KMS-11 (cell line): ENCODE data around the gene KCNG3.

Source experiments
- H2AFZ ChIP-seq: fragments of 200-600 bp; sonication (generic); 2 replicates; pipeline ENCODE4 v1.6.1; 2016; ENCODE audit warnings: antibody characterized with exemption, mixed run types, low read depth
- H3K27ac ChIP-seq: fragments of 200-600 bp; sonication (generic); 2 replicates; pipeline ENCODE4 v1.6.1; 2016; ENCODE audit warnings: mild to moderate bottlenecking, mixed run types
- H3K27me3 ChIP-seq: fragments of 200-600 bp; sonication (generic); 2 replicates; pipeline ENCODE4 v1.6.1; 2017; ENCODE audit warnings: mild to moderate bottlenecking, low read depth, mixed run types, moderate library complexity; ENCODE audit not compliant: insufficient read depth
- H3K36me3 ChIP-seq: fragments of 200-600 bp; sonication (generic); 2 replicates; pipeline ENCODE4 v1.6.1; 2017; ENCODE audit warnings: mild to moderate bottlenecking, mixed run types; ENCODE audit not compliant: insufficient read depth
- H3K4me1 ChIP-seq: fragments of 200-600 bp; sonication (generic); 2 replicates; pipeline ENCODE4 v1.6.1; 2016; ENCODE audit warnings: mild to moderate bottlenecking, low read depth, mixed run types; ENCODE audit not compliant: poor library complexity, severe bottlenecking
- H3K4me2 ChIP-seq: fragments of 200-600 bp; sonication (generic); 2 replicates; pipeline ENCODE4 v1.7.0; 2016; ENCODE audit warnings: mild to moderate bottlenecking, mixed run types
- H3K4me3 ChIP-seq: fragments of 200-600 bp; sonication (generic); IDR thresholded peaks from 2 replicates; pipeline ENCODE4 v1.6.1; 2017; ENCODE audit warnings: low read depth, low read length, mixed read lengths; ENCODE audit not compliant: insufficient read depth
- H3K79me2 ChIP-seq: fragments of 200-600 bp; sonication (generic); 2 replicates; pipeline ENCODE4 v1.6.1; 2016; ENCODE audit warnings: low read depth, mixed run types; ENCODE audit not compliant: insufficient read depth
- H3K9ac ChIP-seq: fragments of 200-600 bp; sonication (generic); 2 replicates; pipeline ENCODE4 v1.6.1; 2016; ENCODE audit warnings: mild to moderate bottlenecking, mixed run types
- H4K20me1 ChIP-seq: fragments of 200-600 bp; sonication (generic); 2 replicates; pipeline ENCODE4 v1.6.1; 2016; ENCODE audit warnings: mild to moderate bottlenecking, mixed run types; ENCODE audit not compliant: insufficient read depth
- CTCF ChIP-seq: fragments of 200-600 bp; sonication (generic); conservative IDR thresholded peaks from 2 replicates; pipeline ENCODE4 v1.6.1; 2017; ENCODE audit warnings: low read depth, mild to moderate bottlenecking, antibody characterized with exemption, low read length, moderate library complexity, mixed read lengths

Gene KCNG3

GRCh38 chr2:42523341-42523740 lies 29.6 kb upstream of the KCNG3 start:
- Histone ChIP-seq H3K27ac (no peak overlapping the region), H3K4me1 (no peaks in the 10 kb centered on the region), H3K9ac (no peak overlapping the region), H3K4me2 (no peak overlapping the region), H4K20me1 (no peaks in the 10 kb centered on the region), H2AFZ (no peak overlapping the region), H3K36me3 (no peaks in the 10 kb centered on the region), H3K27me3 (no peaks in the 10 kb centered on the region), H3K79me2 (no peaks in the 10 kb centered on the region), H3K4me3 (no peak overlapping the region)
- no peak for TF ChIP-seq CTCF

DNA sequence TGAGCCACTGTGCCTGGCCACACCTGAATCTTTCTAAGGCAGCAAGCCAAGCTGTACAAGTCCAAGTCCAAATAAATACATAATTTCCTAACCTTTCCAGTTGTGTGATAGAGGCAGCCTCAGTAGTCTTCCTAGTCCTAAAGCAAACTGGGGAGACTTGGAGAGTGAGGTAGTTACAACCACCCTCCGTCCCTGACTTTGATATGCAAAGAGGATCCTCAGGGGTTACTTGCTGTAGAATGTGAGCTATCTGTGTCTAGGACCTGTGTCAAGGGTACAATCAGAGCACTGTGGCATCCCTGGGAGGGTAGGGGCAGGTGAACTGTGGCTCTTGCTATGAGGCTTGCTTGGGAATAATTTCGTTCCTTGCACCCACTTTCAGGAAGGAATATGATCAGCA lies 28.3 kb upstream of the KCNG3 start:
- Histone ChIP-seq H3K27me3 (no peaks in the 10 kb centered on the region), H3K79me2 (no peaks in the 10 kb centered on the region), H3K27ac (no peak overlapping the region), H4K20me1 (no peaks in the 10 kb centered on the region), H2AFZ (no peak overlapping the region), H3K9ac (no peak overlapping the region), H3K4me1 (no peaks in the 10 kb centered on the region), H3K36me3 (no peaks in the 10 kb centered on the region), H3K4me3 (no peak overlapping the region), H3K4me2 (no peak overlapping the region)
- no peak for TF ChIP-seq CTCF

DNA sequence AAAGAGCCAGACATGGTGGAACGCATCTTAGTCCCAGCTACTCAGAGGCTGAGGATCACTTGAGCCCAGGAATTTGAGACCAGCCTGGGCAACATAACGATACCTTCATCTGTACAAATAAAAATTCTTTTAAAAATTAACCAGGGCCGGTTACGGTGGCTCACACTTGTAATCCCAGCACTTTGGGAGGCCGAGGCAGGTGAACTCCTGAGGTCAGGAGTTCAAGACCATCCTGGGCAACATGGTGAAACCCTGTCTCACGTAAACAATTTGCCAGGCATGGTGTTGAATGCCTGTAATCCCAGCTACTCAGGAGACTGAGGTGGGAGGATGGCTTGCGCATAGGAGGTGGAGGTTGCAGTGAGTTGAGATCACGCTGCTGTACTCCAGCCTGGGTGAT lies 25.8 kb upstream of the KCNG3 start:
- Histone ChIP-seq H4K20me1 (no peaks in the 10 kb centered on the region), H2AFZ (no peak overlapping the region), H3K27me3 (no peaks in the 10 kb centered on the region), H3K27ac (no peak overlapping the region), H3K4me3 (no peak overlapping the region), H3K9ac (no peak overlapping the region), H3K36me3 (no peaks in the 10 kb centered on the region), H3K4me1 (no peaks in the 10 kb centered on the region), H3K4me2 (no peak overlapping the region), H3K79me2 (no peaks in the 10 kb centered on the region)
- TF ChIP-seq CTCF, result no peak

GRCh38 chr2:42516418-42516901 lies 22.7 kb upstream of the KCNG3 start:
- TF ChIP-seq CTCF, result no peak

More at GRCh38 chr2:42516418-42516901, 22.7 kb upstream of the KCNG3 start:
- Histone ChIP-seq H3K36me3 (no peaks in the 10 kb centered on the region), H3K79me2 (no peaks in the 10 kb centered on the region), H3K4me1 (peaks cover 5% of the 10 kb centered on the region), H3K4me3 (no peak overlapping the region), H3K4me2 (no peak overlapping the region), H2AFZ (no peak overlapping the region), H3K9ac (no peak overlapping the region), H3K27ac (no peak overlapping the region), H4K20me1 (no peaks in the 10 kb centered on the region), H3K27me3 (no peaks in the 10 kb centered on the region)
